ENCODE measurements around the gene EFCAB14. TPM values are rescaled to one million over a fixed set of nuclear protein-coding genes. Genes with fewer than 3 reads are reported as not detected.
A peak's percentile ranks its signal among the peaks of the same experiment; 100 is the strongest.

Gene EFCAB14
- total and polyA plus RNA-seq, 2 donors (not counting 3 experiments of a cell fraction or from before 2014, with no cell fraction given), result 30.0 to 81.7 TPM

GRCh38 chr1:46719689-46720088 is 775 bp upstream of the EFCAB14 start:
- peaks cover 25% of the 10 kb centered on the region for H3K79me2 ChIP-seq (ENCODE audit: control insufficient read depth, insufficient read depth, low read length)
- H3K4me3 ChIP-seq (replicated peaks in 1 of 3; ENCODE audit: insufficient read depth in 1 of 3, low read depth in 1 of 3, low read length in 3 of 3), result peak overlapping the region in 1 of 3 experiments; percentile 83
- H3K4me2 ChIP-seq (ENCODE audit: insufficient read depth, low read length), result peak overlapping the region; percentile 96
- peaks cover 6% of the 10 kb centered on the region for H4K20me1 ChIP-seq (replicated peaks; ENCODE audit: control insufficient read depth, extremely low read depth, insufficient read depth, low read length)
- peaks cover 3 to 8% of the 10 kb centered on the region in 2 experiments for H3K36me3 ChIP-seq (ENCODE audit: control insufficient read depth in 2 of 2, extremely low read depth in 1 of 2, insufficient read depth in 2 of 2, low read length in 2 of 2)
- POLR2A ChIA-PET, result no interaction called here
- no peaks in the 10 kb centered on the region for H3K9me3 ChIP-seq (replicated peaks; ENCODE audit: control insufficient read depth, insufficient read depth, low read length)
- peaks cover 0 to 6% of the 10 kb centered on the region in 2 experiments for H3K27me3 ChIP-seq (ENCODE audit: control insufficient read depth in 2 of 2, insufficient read depth in 2 of 2, low read length in 2 of 2)
- no TSS peak for BruUV-seq (replicated peaks)
- FAIRE-seq (peak; percentile 53), DNase-seq (ENCODE audit: low read depth, low spot score) (peak; percentile 40)
- dilution Hi-C loops (cut with MboI; ENCODE audit: extremely low pct_ligation_motif_present, low sequenced_read_pairs), result no loop called here
- TF ChIP-seq CTCF (IDR thresholded peaks at IDR 0.05; ENCODE audit: extremely low read depth in 1 of 2, insufficient read depth in 1 of 2, low read depth in 1 of 2, low read length in 2 of 2), result no peak
- no peak for TF ChIP-seq POLR2AphosphoS5 (IDR thresholded peaks at IDR 0.05; ENCODE audit: insufficient read depth, low read depth, low read length)
- TF ChIP-seq JUN (IDR thresholded peaks at IDR 0.05; ENCODE audit: borderline replicate concordance, insufficient read depth, insufficient read length, low read depth), result no peak
- no peak for TF ChIP-seq MAX (IDR thresholded peaks at IDR 0.05; ENCODE audit: insufficient read depth, insufficient read length)
- TF ChIP-seq GATA2 (IDR thresholded peaks at IDR 0.05; ENCODE audit: insufficient read depth, insufficient read length, low read depth, low read length), result peak; percentile 18
- no peak for TF ChIP-seq POLR2A (IDR thresholded peaks at IDR 0.05; ENCODE audit: low read depth, low read length)
- no peak for TF ChIP-seq MYC (IDR thresholded peaks at IDR 0.05; ENCODE audit: low read depth, low read length)
- no peak for TF ChIP-seq EZH2 (IDR thresholded peaks at IDR 0.05; ENCODE audit: borderline replicate concordance, low read depth, low read length, severe bottlenecking)
- intact Hi-C loops (cut with micrococcal nuclease), result loop anchor here (1.0 to 10.0 kb wide), 5 partner anchors 33 to 615 kb away; partner anchors contain the start of genes ATPAF1, CMPK1 and MKNK1
- no peaks in the 10 kb centered on the region for H3K9me1 ChIP-seq (replicated peaks; ENCODE audit: control insufficient read depth, extremely low read depth, insufficient read depth, low read length)
- peak overlapping the region; percentile 92 for H3K9ac ChIP-seq (replicated peaks; ENCODE audit: extremely low read depth, insufficient read depth, low read length)
- peak overlapping the region; percentile 81 for H2AFZ ChIP-seq (ENCODE audit: low read depth, low read length)
- peak overlapping the region; percentile 82 for H3K27ac ChIP-seq (ENCODE audit: insufficient read depth, low read depth, low read length)
- CTCF ChIA-PET, result interaction anchor here (1.6 kb wide), 1 partner anchor 459 kb away, joined by 3 read pairs; no protein-coding TSS in a partner anchor
- peaks cover 41% of the 10 kb centered on the region for H3K4me1 ChIP-seq (ENCODE audit: control insufficient read depth, extremely low read depth, insufficient read depth, low read length)

Data from endothelial cell of umbilical vein (primary cell).